GM12878 (cell line): Measurements from ENCODE around the gene TULP1. TPM values are rescaled to one million over a fixed set of nuclear protein-coding genes. Genes with fewer than 3 reads are reported as not detected.

Experiments
- ATAC-seq: fragments of 200-7000 bp; cut with Tn5 transposase; 3 replicates; pipeline ENCODE4 v1.9.1; 2020; ENCODE audit warnings: mild to moderate bottlenecking, moderate library complexity
- BruUV-seq: library from RNA; stranded (reverse); fragments of 400-500 nt; replicated peaks from 2 replicates; lab custom pipeline; 2021; lab: Mats Ljungman, UMichigan
- CTCF ChIA-PET: fragments of 300-600 bp; sonication (Branson Sonifier 250); formaldehyde crosslinking; extraction: SDS; loops from one replicate; lab custom pipeline; 2021; ENCODE audit warnings: inconsistent platforms; lab: Yijun Ruan, JAX
- POLR2A ChIA-PET: fragments of 350-600 bp; formaldehyde crosslinking; extraction: SDS; loops from one replicate; lab custom pipeline; 2021; ENCODE audit warnings: inconsistent platforms; lab: Charles Lee
- RAD21 ChIA-PET: fragments of 300-600 bp; sonication (Branson Sonifier 250); formaldehyde crosslinking; loops from one replicate; lab custom pipeline; 2023; ENCODE audit warnings: antibody characterized with exemption; ENCODE audit not compliant: unreplicated experiment; lab: Charles Lee
- SMC1A ChIA-PET: fragments of 300-600 bp; sonication (Branson Sonifier 250); formaldehyde crosslinking; loops from one replicate; lab custom pipeline; 2023; ENCODE audit not compliant: unreplicated experiment, uncharacterized antibody; lab: Charles Lee
- DNase-seq: peaks from one replicate; pipeline ENCODE4 v3.0.0-alpha.2; 2011; ENCODE audit warnings: low read depth, low spot score
- FAIRE-seq: peaks from 3 replicates; lab custom pipeline; 2011; peaks lifted over from hg19 to GRCh38; lab: Jason Lieb, UNC
- H2AFZ ChIP-seq: 2 replicates; pipeline ENCODE4 v1.6.0; 2011; ENCODE audit warnings: low read depth, low read length, control low read depth; ENCODE audit not compliant: control insufficient read depth
- H3K27ac ChIP-seq: 2 replicates; pipeline ENCODE4 v1.5.1; 2011; ENCODE audit warnings: control low read depth; ENCODE audit not compliant: control insufficient read depth, insufficient read depth
- H3K27me3 ChIP-seq, 2 experiments: replicated peaks in 1 of 2; 2 replicates each; pipeline versions ENCODE4 v1.6.0 to v1.6.1; 2011; ENCODE audit warnings: low read length in 1 of 2; ENCODE audit not compliant: control insufficient read depth in 2 of 2, insufficient read depth in 2 of 2
- H3K36me3 ChIP-seq, 2 experiments: 2 replicates each; pipeline ENCODE4 v1.5.1; 2011; ENCODE audit warnings: low read length in 1 of 2; ENCODE audit not compliant: control insufficient read depth in 2 of 2, insufficient read depth in 2 of 2
- H3K4me1 ChIP-seq: 2 replicates; pipeline ENCODE4 v1.6.1; 2011; ENCODE audit warnings: mild to moderate bottlenecking, low read length, moderate library complexity, mixed read lengths; ENCODE audit not compliant: control insufficient read depth, insufficient read depth
- H3K4me2 ChIP-seq: 2 replicates; pipeline ENCODE4 v1.6.0; 2011; ENCODE audit warnings: control low read depth; ENCODE audit not compliant: control insufficient read depth, insufficient read depth
- H3K4me3 ChIP-seq: fragments of 200-600 bp; sonication (generic); 2 replicates; pipeline ENCODE4 v1.5.1; 2016
- H3K79me2 ChIP-seq: 2 replicates; pipeline ENCODE4 v1.6.0; 2011; ENCODE audit warnings: low read length; ENCODE audit not compliant: control insufficient read depth, insufficient read depth
- H3K9ac ChIP-seq: 2 replicates; pipeline ENCODE4 v1.8.0; 2011; ENCODE audit warnings: low read length, control low read depth, mixed read lengths; ENCODE audit not compliant: control insufficient read depth, insufficient read depth
- H3K9me3 ChIP-seq: replicated peaks from 3 replicates; pipeline ENCODE4 v1.5.1; 2011; ENCODE audit warnings: mild to moderate bottlenecking, low read length; ENCODE audit not compliant: control insufficient read depth, insufficient read depth
- H4K20me1 ChIP-seq: 2 replicates; pipeline ENCODE4 v1.6.0; 2011; ENCODE audit not compliant: control insufficient read depth, insufficient read depth
- EED ChIP-seq: sonication (generic); IDR thresholded peaks from 2 replicates; pipeline ENCODE4 v1.6.1; 2016; ENCODE audit warnings: antibody characterized with exemption, low read depth
- EZH2 ChIP-seq: IDR thresholded peaks from 2 replicates; pipeline ENCODE4 v1.6.1; 2012; ENCODE audit warnings: low read depth, mild to moderate bottlenecking, control low read depth, inconsistent platforms, low read length, borderline replicate concordance; ENCODE audit not compliant: control insufficient read depth
- HDAC6 ChIP-seq: fragments of 200-600 bp; sonication (generic); IDR thresholded peaks from one replicate; pipeline ENCODE4 v1.8.0; 2017; ENCODE audit warnings: antibody characterized with exemption; ENCODE audit not compliant: unreplicated experiment
- IRF4 ChIP-seq: IDR thresholded peaks from 2 replicates; pipeline ENCODE4 v1.6.1; 2011; ENCODE audit warnings: low read depth, low read length
- MAX ChIP-seq: IDR thresholded peaks from 2 replicates; pipeline ENCODE4 v1.6.1; 2012; ENCODE audit warnings: low read depth, low read length, improper control_type of control experiment
- NFIC ChIP-seq: IDR thresholded peaks from 2 replicates; pipeline ENCODE4 v1.6.1; 2012; ENCODE audit warnings: low read depth, mild to moderate bottlenecking, inconsistent platforms, low read length, moderate library complexity
- NFXL1 ChIP-seq: fragments of 450-650 bp; IDR thresholded peaks from 2 replicates; pipeline ENCODE4 v1.6.1; 2017; ENCODE audit warnings: antibody characterized with exemption, mild to moderate bottlenecking, borderline replicate concordance
- POLR2AphosphoS2 ChIP-seq: IDR thresholded peaks from 2 replicates; pipeline ENCODE4 v1.6.1; 2011; ENCODE audit warnings: low read depth, mild to moderate bottlenecking, low read length, improper control_type of control experiment, moderate library complexity
- RUNX3 ChIP-seq: IDR thresholded peaks from 2 replicates; pipeline ENCODE4 v1.6.1; 2012; ENCODE audit warnings: low read length, inconsistent platforms
- TCF3 ChIP-seq: IDR thresholded peaks from 2 replicates; pipeline ENCODE4 v1.6.1; 2012; ENCODE audit warnings: low read depth, mild to moderate bottlenecking, low read length, borderline replicate concordance; ENCODE audit not compliant: insufficient read depth
- ZBTB4 ChIP-seq: fragments of 450-650 bp; formaldehyde crosslinking; IDR thresholded peaks from 2 replicates; pipeline ENCODE4 v1.4.0; 2022; ENCODE audit warnings: mild to moderate bottlenecking, moderate library complexity
- ZNF217 ChIP-seq: fragments of 450-650 bp; IDR thresholded peaks from 2 replicates; pipeline ENCODE4 v1.6.1; 2017; ENCODE audit warnings: antibody characterized with exemption, mild to moderate bottlenecking
- WGBS: methylation state at CpG from one replicate; pipeline ENCODE4 v1.1.6; 2016; ENCODE audit warnings: low lambda C conversion rate; ENCODE audit not compliant: insufficient replicate concordance, insufficient coverage; ENCODE audit errors: missing lambda C conversion rate; 5-methylcytosine and 5-hydroxymethylcytosine counted together
- in situ Hi-C: fragments of 300-500 bp; cut with MboI; formaldehyde crosslinking; loops from 9 replicates; pipeline ENCODE4 v1.14.3; 2018; ENCODE audit warnings: mixed read lengths
- intact Hi-C: fragments of 100-400 bp; cut with micrococcal nuclease; formaldehyde crosslinking; loops from one replicate; pipeline ENCODE4 v1.14.2; 2022; ENCODE audit not compliant: unreplicated experiment
- polyA plus RNA-seq, 11 experiments: library from polyadenylated mRNA; depleted of rRNA in 4 of 11; unstranded in 6 of 11; stranded (reverse) in 5 of 11; fragments of >200 nt; fragmentation: Nextera tagmentation in 4 of 11; fragmentation: Illumina TruSeq in 1 of 11; extraction: Ambion mirVana in 4 of 11; extraction: Trizol in 1 of 11; gene quantifications; 1 replicate in 1 of 11; 2 replicates in 10 of 11; pipeline versions ENCODE4 v1.2.1 to v1.2.3, GENCODE V29; 2011 to 2016; ENCODE audit warnings: inconsistent platforms in 2 of 11, missing spikeins in 2 of 11, low read depth in 1 of 11
- total RNA-seq, 4 experiments: library from RNA; depleted of rRNA in 3 of 4; stranded (reverse); fragments of >200 nt in 3 of 4; fragmentation: Illumina TruSeq in 1 of 4; extraction: Trizol in 1 of 4; gene quantifications; 2 replicates each; pipeline versions ENCODE4 v1.2.1 to v1.2.3, GENCODE V29; 2013 to 2021

Gene TULP1
- total and polyA plus RNA-seq, 10 of the 15 experiments (the other 5 are each of a cell fraction or from before 2014, with no cell fraction given) = not detected

- ChIA-PET RAD21 (interaction anchor here (0.7 to 1.0 kb wide), 2 partner anchors 138 to 183 kb away, joined by 3 read pairs; partner anchors contain the start of genes DEF6 and PPARD), POLR2A (no interaction called here), SMC1A (interaction anchor here (0.6 kb wide), 1 partner anchor 1118 kb away, joined by 3 read pairs; no protein-coding TSS in a partner anchor)
- intact Hi-C loops = no loop called here
- H2AFZ ChIP-seq = no peak overlapping the region
- H3K4me1 ChIP-seq = no peaks in the 10 kb centered on the region
- H3K27ac ChIP-seq = no peak overlapping the region
- no peak for DNase-seq
- no peak overlapping the region for H3K9ac ChIP-seq
- no TSS peak for BruUV-seq
- H3K79me2 ChIP-seq = no peaks in the 10 kb centered on the region
- no peaks in the 10 kb centered on the region for H3K36me3 ChIP-seq
- TF ChIP-seq ZNF217 (no peak), ZBTB4 (CRISPR knock-in tag) (no peak), HDAC6 (no peak), NFIC (no peak), MAX (no peak), NFXL1 (no peak), TCF3 (no peak), POLR2AphosphoS2 (no peak), EZH2 (no peak), RUNX3 (no peak), IRF4 (no peak), EED (no peak)
- TF ChIP-seq, all 136 proteins: peak for 0
- Histone ChIP-seq H4K20me1 (no peaks in the 10 kb centered on the region), H3K27me3 (no peaks in the 10 kb centered on the region; a peak in 2 of 4 replicates), H3K4me3 (no peak overlapping the region), H3K9me3 (no peaks in the 10 kb centered on the region), H3K4me2 (no peak overlapping the region)
- FAIRE-seq (no peak), ATAC-seq (no peak)
- 79% methylated on average over 12 of the region's 12 CpGs for WGBS
- CTCF ChIA-PET = no interaction called here
- in situ Hi-C loops = no loop called here
Measured at GRCh38 chr6:35480176-35480575, 32.5 kb downstream of the TULP1 start.
